Suprapubic skin (tissue), 4 donors: ENCODE results near the gene GRK5. TPM values are rescaled to one million over a fixed set of nuclear protein-coding genes. Genes with fewer than 3 reads are reported as not detected.

Experiments
- DNase-seq, 2 donors: peaks; one replicate each; pipeline ENCODE4 v3.0.0-alpha.2; 2019; ENCODE audit warnings: low spot score in 2 of 2
- H3K27ac ChIP-seq: fragments of 200-600 bp; sonication (generic); one replicate; pipeline ENCODE4 v1.5.1; 2019
- H3K27me3 ChIP-seq: fragments of 200-600 bp; sonication (generic); one replicate; pipeline ENCODE4 v1.5.1; 2019
- H3K36me3 ChIP-seq: fragments of 200-600 bp; sonication (generic); one replicate; pipeline ENCODE4 v1.5.1; 2019
- H3K4me1 ChIP-seq: fragments of 200-600 bp; sonication (generic); one replicate; pipeline ENCODE4 v1.5.1; 2019
- H3K4me3 ChIP-seq: fragments of 200-600 bp; sonication (generic); one replicate; pipeline ENCODE4 v1.5.1; 2019; ENCODE audit warnings: mild to moderate bottlenecking
- H3K9me3 ChIP-seq: fragments of 200-600 bp; sonication (generic); one replicate; pipeline ENCODE4 v1.5.1; 2019
- EP300 ChIP-seq: sonication (generic); formaldehyde crosslinking; IDR thresholded peaks from one replicate; pipeline ENCODE4 v1.6.1; 2017; ENCODE audit warnings: antibody characterized with exemption
- POLR2A ChIP-seq, 2 donors: fragments of 450-650 bp; IDR thresholded peaks; one replicate each; pipeline ENCODE4 v1.6.1; 2017; ENCODE audit warnings: antibody characterized with exemption in 2 of 2, mild to moderate bottlenecking in 2 of 2, moderate library complexity in 2 of 2
- POLR2AphosphoS5 ChIP-seq, 3 donors: sonication (generic); formaldehyde crosslinking; IDR thresholded peaks; one replicate each; pipeline ENCODE4 v1.6.1; 2017; ENCODE audit warnings: antibody characterized with exemption in 3 of 3
- WGBS: methylation state at CpG from one replicate; pipeline ENCODE4 v1.1.5; 2018; 5-methylcytosine and 5-hydroxymethylcytosine counted together
- total RNA-seq, 4 donors: library from RNA; depleted of rRNA; stranded (reverse); fragments of >200 nt; gene quantifications; one replicate each; pipeline ENCODE4 v1.1.0, GENCODE V29; 2016
- TF ChIP-seq, protein P1 (sequence below), 2 donors: fragments of 200-600 bp in 1 of 2; fragments of 450-650 bp in 1 of 2; sonication (generic) in 1 of 2; IDR thresholded peaks; one replicate each; pipeline ENCODE4 v1.5.1; 2016 to 2019; ENCODE audit warnings: antibody characterized with exemption in 2 of 2, mild to moderate bottlenecking in 1 of 2, moderate library complexity in 1 of 2

Gene GRK5
- total RNA-seq, 4 donors from 2014 or later = 4.8 to 9.0 (median 6.7) TPM

GRCh38 chr10:119383174-119383856 is 175.9 kb downstream of the GRK5 start:
- no peak for TF ChIP-seq POLR2AphosphoS5 (IDR thresholded peaks at IDR 0.05)
- TF ChIP-seq POLR2A (IDR thresholded peaks at IDR 0.05) = no peak
- TF ChIP-seq, protein P1, sequence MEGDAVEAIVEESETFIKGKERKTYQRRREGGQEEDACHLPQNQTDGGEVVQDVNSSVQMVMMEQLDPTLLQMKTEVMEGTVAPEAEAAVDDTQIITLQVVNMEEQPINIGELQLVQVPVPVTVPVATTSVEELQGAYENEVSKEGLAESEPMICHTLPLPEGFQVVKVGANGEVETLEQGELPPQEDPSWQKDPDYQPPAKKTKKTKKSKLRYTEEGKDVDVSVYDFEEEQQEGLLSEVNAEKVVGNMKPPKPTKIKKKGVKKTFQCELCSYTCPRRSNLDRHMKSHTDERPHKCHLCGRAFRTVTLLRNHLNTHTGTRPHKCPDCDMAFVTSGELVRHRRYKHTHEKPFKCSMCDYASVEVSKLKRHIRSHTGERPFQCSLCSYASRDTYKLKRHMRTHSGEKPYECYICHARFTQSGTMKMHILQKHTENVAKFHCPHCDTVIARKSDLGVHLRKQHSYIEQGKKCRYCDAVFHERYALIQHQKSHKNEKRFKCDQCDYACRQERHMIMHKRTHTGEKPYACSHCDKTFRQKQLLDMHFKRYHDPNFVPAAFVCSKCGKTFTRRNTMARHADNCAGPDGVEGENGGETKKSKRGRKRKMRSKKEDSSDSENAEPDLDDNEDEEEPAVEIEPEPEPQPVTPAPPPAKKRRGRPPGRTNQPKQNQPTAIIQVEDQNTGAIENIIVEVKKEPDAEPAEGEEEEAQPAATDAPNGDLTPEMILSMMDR (IDR thresholded peaks at IDR 0.05) = no peak
- TF ChIP-seq EP300 = no peak

GRCh38 chr10:119384127-119384526 is 176.8 kb downstream of the GRK5 start:
- no peaks in the 10 kb centered on the region for H3K36me3 ChIP-seq
- no peaks in the 10 kb centered on the region for H3K9me3 ChIP-seq
- no peak overlapping the region for H3K4me3 ChIP-seq
- TF ChIP-seq, protein P1 (IDR thresholded peaks at IDR 0.05) = no peak
- TF ChIP-seq EP300 = no peak
- TF ChIP-seq POLR2AphosphoS5 (IDR thresholded peaks at IDR 0.05) = no peak
- TF ChIP-seq POLR2A (IDR thresholded peaks at IDR 0.05) = no peak
- no peaks in the 10 kb centered on the region for H3K27me3 ChIP-seq
- peaks cover 2% of the 10 kb centered on the region for H3K4me1 ChIP-seq
- 90% methylated on average over 5 of the region's 5 CpGs for WGBS
- DNase-seq = no peak
- no peak overlapping the region for H3K27ac ChIP-seq

More at GRCh38 chr10:119383174-119383856, 175.9 kb downstream of the GRK5 start:
- DNase-seq = no peak
- no peaks in the 10 kb centered on the region for H3K36me3 ChIP-seq
- H3K9me3 ChIP-seq = no peaks in the 10 kb centered on the region
- H3K4me1 ChIP-seq = peaks cover 3% of the 10 kb centered on the region
- H3K4me3 ChIP-seq = no peak overlapping the region
- WGBS = 85% methylated on average over 11 of the region's 11 CpGs
- H3K27me3 ChIP-seq = no peaks in the 10 kb centered on the region
- no peak overlapping the region for H3K27ac ChIP-seq

- H3K27me3 ChIP-seq = no peaks in the 10 kb centered on the region
- peaks cover 2% of the 10 kb centered on the region for H3K4me1 ChIP-seq
- H3K9me3 ChIP-seq = no peaks in the 10 kb centered on the region
- H3K27ac ChIP-seq = no peak overlapping the region
- 94% methylated on average over 15 of the region's 15 CpGs for WGBS
- H3K36me3 ChIP-seq = no peaks in the 10 kb centered on the region
- TF ChIP-seq, protein P1 (IDR thresholded peaks at IDR 0.05) = no peak
- TF ChIP-seq POLR2AphosphoS5 (IDR thresholded peaks at IDR 0.05) = no peak
- TF ChIP-seq POLR2A (IDR thresholded peaks at IDR 0.05) = no peak
- no peak for TF ChIP-seq EP300
- no peak for DNase-seq
- H3K4me3 ChIP-seq = no peak overlapping the region
Observed at GRCh38 chr10:119386666-119387065, 179.3 kb downstream of the GRK5 start.

DNA sequence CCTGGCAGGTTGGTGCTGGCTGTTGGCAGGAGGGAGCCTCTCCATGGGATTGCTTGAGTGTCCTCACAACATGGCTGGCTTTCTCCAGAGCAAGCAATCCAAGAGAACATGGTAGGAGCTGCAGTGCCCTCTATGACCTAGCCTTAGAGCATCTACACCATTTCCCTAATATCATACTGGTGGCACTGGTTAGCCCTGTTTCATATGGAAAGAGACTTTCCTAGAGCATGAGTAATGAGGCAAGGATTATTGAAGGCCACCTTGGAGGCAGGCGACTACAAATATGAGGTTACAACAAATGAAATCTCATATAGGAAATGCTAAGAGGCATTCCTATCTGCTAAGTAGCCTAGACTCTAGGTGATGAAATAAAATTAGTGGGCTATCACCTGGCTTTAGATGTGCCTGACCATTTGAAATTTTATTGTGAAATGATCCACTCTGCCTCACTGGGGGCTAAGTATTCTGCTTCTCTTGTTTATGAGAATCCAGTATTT is 181.5 kb downstream of the GRK5 start:
- no peaks in the 10 kb centered on the region for H3K9me3 ChIP-seq
- no peaks in the 10 kb centered on the region for H3K36me3 ChIP-seq
- H3K4me1 ChIP-seq = no peaks in the 10 kb centered on the region
- no peak for DNase-seq
- no peaks in the 10 kb centered on the region for H3K27me3 ChIP-seq
- TF ChIP-seq, protein P1 (IDR thresholded peaks at IDR 0.05) = no peak
- TF ChIP-seq POLR2A (IDR thresholded peaks at IDR 0.05) = no peak
- no peak for TF ChIP-seq POLR2AphosphoS5 (IDR thresholded peaks at IDR 0.05)
- no peak for TF ChIP-seq EP300
- H3K4me3 ChIP-seq = no peak overlapping the region
- no peak overlapping the region for H3K27ac ChIP-seq
- WGBS = 93% methylated on average over 1 of the region's 1 CpG

DNA sequence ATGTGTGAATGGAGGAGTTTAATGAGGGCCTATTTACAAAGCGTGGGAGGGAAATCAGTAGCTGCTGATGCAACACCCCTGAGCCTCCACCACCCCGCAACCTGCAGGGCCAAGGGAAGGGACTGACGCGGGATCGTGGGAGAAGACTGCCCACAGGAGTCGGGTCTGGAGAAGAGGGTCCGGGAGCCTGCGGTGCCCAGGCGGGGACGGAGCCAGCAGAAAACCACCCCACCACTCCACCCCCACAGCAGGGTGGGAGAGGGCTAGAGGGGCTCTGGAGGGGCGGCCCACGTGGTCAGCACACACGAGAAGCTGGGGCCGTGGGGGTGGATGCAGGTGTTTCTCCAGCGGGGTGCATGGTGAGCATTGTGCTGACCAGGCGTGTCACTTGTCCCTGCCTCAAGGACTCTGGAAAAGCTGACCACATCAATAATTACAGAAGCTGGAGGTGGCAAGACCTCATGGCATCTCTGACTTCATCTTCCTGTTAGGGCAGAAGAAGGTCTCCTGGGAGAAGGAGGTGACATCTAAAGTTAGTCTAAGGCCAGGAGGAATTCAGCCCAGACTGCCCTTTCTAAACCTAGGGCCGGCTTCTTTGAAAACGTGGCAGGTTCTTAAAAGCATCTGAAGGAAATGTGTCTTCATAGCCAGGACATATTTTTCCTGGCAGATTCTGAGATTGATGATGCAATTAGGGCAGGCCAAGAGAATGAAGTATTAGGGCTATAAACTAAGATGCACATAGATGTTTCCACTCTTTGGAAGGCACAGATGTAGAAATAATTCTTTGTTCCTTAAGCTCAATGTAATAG is 184.3 kb downstream of the GRK5 start:
- no peak overlapping the region for H3K27ac ChIP-seq
- H3K4me3 ChIP-seq = no peak overlapping the region
- H3K4me1 ChIP-seq = peaks cover 10% of the 10 kb centered on the region
- no peaks in the 10 kb centered on the region for H3K36me3 ChIP-seq
- WGBS = 80% methylated on average over 18 of the region's 18 CpGs
- no peaks in the 10 kb centered on the region for H3K9me3 ChIP-seq
- no peaks in the 10 kb centered on the region for H3K27me3 ChIP-seq
- TF ChIP-seq, protein P1 (IDR thresholded peaks at IDR 0.05) = no peak
- TF ChIP-seq POLR2AphosphoS5 (IDR thresholded peaks at IDR 0.05) (no peak), POLR2A (IDR thresholded peaks at IDR 0.05) (no peak), EP300 (no peak)
- no peak for DNase-seq
